ENCODE results near the gene IFITM10. TPM values are rescaled to one million over a fixed set of nuclear protein-coding genes. Genes with fewer than 3 reads are reported as not detected.

The IFITM10 gene
- total and polyA plus RNA-seq, 9 of the 15 experiments (the other 6 are each of a cell fraction or from before 2014, with no cell fraction given) = 0.08 to 0.13 (median 0.09) TPM; not detected in 6

DNA sequence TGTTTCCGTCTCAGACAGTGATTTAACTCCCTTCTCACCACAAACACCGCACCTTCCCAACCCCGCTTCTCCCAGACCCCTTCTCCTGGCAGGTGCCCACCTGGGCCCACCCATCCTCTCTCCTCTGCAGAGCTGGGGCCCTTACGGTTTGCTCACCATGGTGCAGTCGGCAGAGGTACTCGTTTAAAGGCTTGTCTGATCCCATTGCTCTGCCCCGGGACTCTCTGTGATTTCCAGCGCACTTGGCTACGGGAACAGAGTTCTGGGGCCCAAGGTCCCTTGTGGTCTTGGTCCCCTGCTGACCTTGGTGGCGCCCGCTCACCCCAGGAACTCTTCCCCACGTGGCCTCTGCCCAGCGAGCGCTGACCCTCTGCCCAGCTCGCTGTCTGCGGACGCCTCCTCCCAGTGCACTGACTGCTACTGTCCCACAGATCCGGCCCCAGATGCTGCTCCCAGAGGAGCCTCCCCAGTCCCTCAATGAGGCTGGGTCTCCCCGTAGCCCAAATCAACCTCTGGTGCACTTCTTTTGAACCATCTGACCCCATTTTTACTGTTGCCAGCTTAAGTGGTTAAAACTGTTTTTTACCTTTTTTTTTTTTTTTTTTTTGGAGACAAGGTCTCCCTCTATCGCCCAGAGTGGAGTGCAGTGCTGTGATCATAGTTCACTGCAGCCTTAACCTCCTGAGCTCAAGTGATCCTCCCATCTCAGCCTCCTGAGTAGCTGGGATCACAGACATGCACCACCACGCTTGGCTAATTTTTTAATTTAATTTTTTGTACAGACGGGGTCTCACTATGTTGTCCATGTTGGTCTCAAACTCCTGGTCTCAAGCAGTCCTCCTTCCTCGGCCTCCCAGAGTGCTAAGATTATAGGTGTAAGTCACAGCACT lies 34.6 kb upstream of the IFITM10 start:
- in situ Hi-C loops (cut with MboI) = no loop called here
- Histone ChIP-seq H4K20me1 (replicated peaks; ENCODE audit: control insufficient read depth, insufficient read depth, low read length) (0 out of 2 replicates have a peak, but pooled peaks cover 8% of the 10 kb centered on the region), H3K4me1 (replicated peaks in 1 of 2; ENCODE audit: control insufficient read depth in 2 of 2, insufficient read depth in 2 of 2, low read length in 2 of 2) (peaks cover 6 to 42% of the 10 kb centered on the region in 2 experiments; a peak in 4 of 5 replicates), H2AFZ (ENCODE audit: low read depth, low read length) (no peak overlapping the region), H3K9ac (ENCODE audit: insufficient read depth in 1 of 2, low read depth in 2 of 2, low read length in 2 of 2) (no peak overlapping the region), H3K4me2 (ENCODE audit: insufficient read depth, low read length) (no peak overlapping the region), H3K9me3 (replicated peaks; ENCODE audit: control insufficient read depth, insufficient read depth, low read depth, low read length) (no peaks in the 10 kb centered on the region), H3K9me1 (ENCODE audit: control insufficient read depth, insufficient read depth, low read length) (no peaks in the 10 kb centered on the region), H3K36me3 (ENCODE audit: control insufficient read depth, insufficient read depth, low read length) (no peaks in the 10 kb centered on the region), H3K27me3 (ENCODE audit: control insufficient read depth in 2 of 2, insufficient read depth in 2 of 2, low read length in 2 of 2) (peaks cover 46 to 80% of the 10 kb centered on the region in 2 experiments), H3K4me3 (no peak overlapping the region), H3K79me2 (ENCODE audit: control insufficient read depth, insufficient read depth, low read length) (no peaks in the 10 kb centered on the region), H3K27ac (ENCODE audit: extremely low read depth, low read depth, low read length) (no peak overlapping the region)
- FAIRE-seq = no peak
- ChIA-PET CTCF (ENCODE audit: low intra/inter-chr PET ratio) (interaction anchor here (0.7 to 1.3 kb wide), 4 partner anchors 48 to 730 kb away, joined by 4 to 8 read pairs (median 4); no protein-coding TSS in a partner anchor), POLR2A (interaction anchor here (0.7 kb wide), 1 partner anchor 834 kb away, joined by 3 read pairs; no protein-coding TSS in a partner anchor)
- DNase-seq (ENCODE audit: extremely low read depth in 1 of 4, low spot score in 3 of 4) = no peak
- no TSS peak for BruUV-seq (replicated peaks)
- whole genome bisulfite sequencing (ENCODE audit: insufficient coverage, low coverage, missing lambda C conversion rate) = 17% methylated on average over 19 of the region's 23 CpGs
- ATAC-seq = 0 out of 3 replicates have a peak, but pooled peaks have one; percentile 44
- intact Hi-C loops (cut with micrococcal nuclease) = no loop called here
- TF ChIP-seq ETV1 (tag; conservative IDR thresholded peaks at IDR 0.05; ENCODE audit: low read depth) (no peak), RBM34 (IDR thresholded peaks at IDR 0.05; ENCODE audit: borderline replicate concordance, insufficient read depth, low read length) (no peak), ZNF41 (CRISPR knock-in tag; conservative IDR thresholded peaks at IDR 0.05) (no peak), AFF1 (IDR thresholded peaks at IDR 0.05; ENCODE audit: low read depth in 1 of 2, partially characterized antibody in 2 of 2) (no peak), MIER1 (IDR thresholded peaks at IDR 0.05; ENCODE audit: low read depth) (no peak), KLF13 (tag; IDR thresholded peaks at IDR 0.05; ENCODE audit: borderline replicate concordance, low read depth) (no peak), ZNF644 (tag; IDR thresholded peaks at IDR 0.05; ENCODE audit: low read depth) (no peak), STAG1 (CRISPR knock-in tag; IDR thresholded peaks at IDR 0.05; ENCODE audit: borderline replicate concordance) (no peak), SRSF1 (IDR thresholded peaks at IDR 0.05; ENCODE audit: low read depth, low read length) (no peak), RBM14 (IDR thresholded peaks at IDR 0.05; ENCODE audit: borderline replicate concordance, insufficient read depth, low read depth, low read length) (no peak), TARDBP (IDR thresholded peaks at IDR 0.05) (no peak)
- TF ChIP-seq, protein P1, sequence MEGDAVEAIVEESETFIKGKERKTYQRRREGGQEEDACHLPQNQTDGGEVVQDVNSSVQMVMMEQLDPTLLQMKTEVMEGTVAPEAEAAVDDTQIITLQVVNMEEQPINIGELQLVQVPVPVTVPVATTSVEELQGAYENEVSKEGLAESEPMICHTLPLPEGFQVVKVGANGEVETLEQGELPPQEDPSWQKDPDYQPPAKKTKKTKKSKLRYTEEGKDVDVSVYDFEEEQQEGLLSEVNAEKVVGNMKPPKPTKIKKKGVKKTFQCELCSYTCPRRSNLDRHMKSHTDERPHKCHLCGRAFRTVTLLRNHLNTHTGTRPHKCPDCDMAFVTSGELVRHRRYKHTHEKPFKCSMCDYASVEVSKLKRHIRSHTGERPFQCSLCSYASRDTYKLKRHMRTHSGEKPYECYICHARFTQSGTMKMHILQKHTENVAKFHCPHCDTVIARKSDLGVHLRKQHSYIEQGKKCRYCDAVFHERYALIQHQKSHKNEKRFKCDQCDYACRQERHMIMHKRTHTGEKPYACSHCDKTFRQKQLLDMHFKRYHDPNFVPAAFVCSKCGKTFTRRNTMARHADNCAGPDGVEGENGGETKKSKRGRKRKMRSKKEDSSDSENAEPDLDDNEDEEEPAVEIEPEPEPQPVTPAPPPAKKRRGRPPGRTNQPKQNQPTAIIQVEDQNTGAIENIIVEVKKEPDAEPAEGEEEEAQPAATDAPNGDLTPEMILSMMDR (IDR thresholded peaks at IDR 0.05 in 2 of 3, conservative IDR thresholded peaks at IDR 0.05 in 1 of 3; ENCODE audit: insufficient read depth in 2 of 3, low read depth in 1 of 3, low read length in 3 of 3) = peak in 1 of 3 experiments; percentile 38; a peak in 2 of 6 replicates

All from K562 (cell line).